Activated CD8-positive, alpha-beta T cell treated with anti-CD3 and anti-CD28 coated beads for 36 hours (primary cell): Measurements from ENCODE around the gene CNTN2. TPM values are rescaled to one million over a fixed set of nuclear protein-coding genes. Genes with fewer than 3 reads are reported as not detected.
A peak's percentile ranks its signal among the peaks of the same experiment; 100 is the strongest.

Source experiments
- ATAC-seq: fragments of 200-7000 bp; cut with Tn5 transposase; one replicate; pipeline ENCODE4 v1.10.0; 2021; ENCODE audit warnings: mild to moderate bottlenecking, moderate library complexity
- CTCF ChIA-PET: fragments of 350-600 bp; sonication (Branson Sonifier 250); formaldehyde crosslinking; loops from one replicate; lab custom pipeline; 2021; ENCODE audit warnings: antibody characterized with exemption; lab: Charles Lee
- POLR2A ChIA-PET: fragments of 350-600 bp; sonication (Branson Sonifier 250); formaldehyde crosslinking; loops from one replicate; lab custom pipeline; 2021; ENCODE audit warnings: antibody characterized with exemption; lab: Charles Lee
- DNase-seq: peaks from one replicate; pipeline ENCODE4 v3.0.0-alpha.2; 2020
- H3K27ac Mint-ChIP-seq: one replicate; pipeline ENCODE4 v1.8.0; 2021; ENCODE audit warnings: mild to moderate bottlenecking, mixed read lengths
- H3K27me3 Mint-ChIP-seq: one replicate; pipeline ENCODE4 v1.8.0; 2021; ENCODE audit warnings: mixed read lengths
- H3K36me3 Mint-ChIP-seq: one replicate; pipeline ENCODE4 v1.8.0; 2021; ENCODE audit warnings: low read depth, mixed read lengths
- H3K4me1 Mint-ChIP-seq: one replicate; pipeline ENCODE4 v1.8.0; 2021; ENCODE audit warnings: low read depth, mixed read lengths
- H3K4me3 Mint-ChIP-seq: one replicate; pipeline ENCODE4 v1.8.0; 2021; ENCODE audit warnings: mild to moderate bottlenecking, moderate library complexity, mixed read lengths
- H3K9me3 Mint-ChIP-seq: one replicate; pipeline ENCODE4 v1.8.0; 2021; ENCODE audit warnings: mixed read lengths
- CTCF ChIP-seq: fragments of 200-600 bp; IDR thresholded peaks from one replicate; pipeline ENCODE4 v1.8.0; 2022; ENCODE audit warnings: antibody characterized with exemption, mild to moderate bottlenecking
- intact Hi-C: fragments of 100-400 bp; cut with micrococcal nuclease; formaldehyde crosslinking; loops from one replicate; pipeline ENCODE4 v1.10.0; 2022
- total RNA-seq, 2 experiments: library from RNA; stranded (reverse); gene quantifications; one replicate each; pipeline ENCODE4 v1.2.3, GENCODE V29; 2021

CNTN2 gene
- total RNA-seq, 2 experiments from 2014 or later: not detected

GRCh38 chr1:205109711-205110110 is 66.7 kb downstream of the CNTN2 start:
- ChIA-PET POLR2A (interaction anchor here (0.6 to 5.6 kb wide), 4 partner anchors 11 to 1151 kb away, joined by 3 to 23 read pairs (median 4); partner anchors contain the start of gene RBBP5), CTCF (interaction anchor here (0.5 to 2.4 kb wide), 8 partner anchors 10 to 605 kb away, joined by 3 to 11 read pairs (median 4); no protein-coding TSS in a partner anchor)
- ATAC-seq (no peak), DNase-seq (no peak)
- Mint-ChIP-seq H3K27me3 (no peaks in the 10 kb centered on the region), H3K4me1 (peaks cover 9% of the 10 kb centered on the region), H3K36me3 (peaks cover 33% of the 10 kb centered on the region), H3K27ac (no peak overlapping the region), H3K4me3 (no peak overlapping the region), H3K9me3 (no peaks in the 10 kb centered on the region)
- intact Hi-C loops: no loop called here
- no peak for TF ChIP-seq CTCF

GRCh38 chr1:205111354-205111753 is 68.3 kb downstream of the CNTN2 start:
- POLR2A ChIA-PET: interaction anchor here (5.6 kb wide), 1 partner anchor 10 kb away, joined by 23 read pairs; the partner anchor contains the start of gene RBBP5
- Mint-ChIP-seq H3K27me3 (no peaks in the 10 kb centered on the region), H3K4me1 (peaks cover 14% of the 10 kb centered on the region), H3K9me3 (no peaks in the 10 kb centered on the region), H3K27ac (no peak overlapping the region), H3K36me3 (peaks cover 23% of the 10 kb centered on the region), H3K4me3 (no peak overlapping the region)
- CTCF ChIA-PET: interaction anchor here (5.0 kb wide), 1 partner anchor 30 kb away, joined by 16 read pairs; no protein-coding TSS in a partner anchor
- no peak for TF ChIP-seq CTCF
- intact Hi-C loops: no loop called here
- ATAC-seq (no peak), DNase-seq (no peak)

GRCh38 chr1:205118752-205119151 is 75.7 kb downstream of the CNTN2 start:
- Mint-ChIP-seq H3K4me1 (peaks cover 36% of the 10 kb centered on the region), H3K36me3 (peaks cover 5% of the 10 kb centered on the region), H3K27me3 (no peaks in the 10 kb centered on the region), H3K4me3 (no peak overlapping the region), H3K27ac (peak overlapping the region; percentile 7), H3K9me3 (no peaks in the 10 kb centered on the region)
- ATAC-seq (no peak), DNase-seq (no peak)
- intact Hi-C loops: no loop called here
- TF ChIP-seq CTCF: no peak
- ChIA-PET CTCF (interaction anchor here (3.4 kb wide), 1 partner anchor 136 kb away, joined by 33 read pairs; no protein-coding TSS in a partner anchor), POLR2A (interaction anchor here (1.4 kb wide), 1 partner anchor 80 kb away, joined by 3 read pairs; no protein-coding TSS in a partner anchor)

- DNase-seq: peak; percentile 96
- intact Hi-C loops: loop anchor here (10.0 kb wide), 1 partner anchor 133 kb away; no protein-coding TSS in a partner anchor
- Mint-ChIP-seq H3K36me3 (peaks cover 4% of the 10 kb centered on the region), H3K9me3 (no peaks in the 10 kb centered on the region), H3K27ac (peak within 1 kb of the TSS; percentile 97), H3K4me3 (peak within 1 kb of the TSS; percentile 95), H3K27me3 (no peaks in the 10 kb centered on the region), H3K4me1 (peaks cover 27% of the 10 kb centered on the region)
- POLR2A ChIA-PET: interaction anchor here (0.7 to 2.5 kb wide), 11 partner anchors 11 to 605 kb away, joined by 3 to 23 read pairs (median 5); no protein-coding TSS in a partner anchor
- CTCF ChIA-PET: interaction anchor here (0.7 to 6.4 kb wide), 15 partner anchors 13 to 213 kb away, joined by 3 to 46 read pairs (median 3); partner anchors contain the start of gene TMCC2
- ATAC-seq: peak; percentile 96
- peak; percentile 43 for TF ChIP-seq CTCF
Observed at GRCh38 chr1:205121660-205122488, 78.9 kb downstream of the CNTN2 start, which contains the start of gene RBBP5. TSS of gene RBBP5 (minus strand) at chr1:205121978. CDS start at chr1:205121873, 105 bp downstream.
